Osteocyte (in vitro differentiated cells): Measurements from ENCODE around the gene CCR7. TPM values are rescaled to one million over a fixed set of nuclear protein-coding genes. Genes with fewer than 3 reads are reported as not detected.

Source experiments
- DNase-seq: peaks from one replicate; pipeline ENCODE4 v3.0.0; 2021; ENCODE audit warnings: mixed read lengths; ENCODE audit not compliant: unreplicated experiment; ENCODE audit errors: extremely low spot score
- H3K27ac Mint-ChIP-seq: one replicate; pipeline ENCODE4 v1.8.0; 2021; ENCODE audit warnings: mild to moderate bottlenecking, mixed read lengths; ENCODE audit not compliant: unreplicated experiment
- H3K27me3 Mint-ChIP-seq: one replicate; pipeline ENCODE4 v1.8.0; 2021; ENCODE audit warnings: mixed read lengths; ENCODE audit not compliant: unreplicated experiment
- H3K36me3 Mint-ChIP-seq: one replicate; pipeline ENCODE4 v1.8.0; 2021; ENCODE audit warnings: mixed read lengths; ENCODE audit not compliant: unreplicated experiment
- H3K4me1 Mint-ChIP-seq: one replicate; pipeline ENCODE4 v1.8.0; 2021; ENCODE audit warnings: mixed read lengths; ENCODE audit not compliant: unreplicated experiment
- H3K4me3 Mint-ChIP-seq: one replicate; pipeline ENCODE4 v1.8.0; 2021; ENCODE audit warnings: mild to moderate bottlenecking, moderate library complexity, mixed read lengths; ENCODE audit not compliant: unreplicated experiment
- H3K9me3 Mint-ChIP-seq: one replicate; pipeline ENCODE4 v1.8.0; 2021; ENCODE audit warnings: mixed read lengths; ENCODE audit not compliant: unreplicated experiment
- total RNA-seq: library from RNA; stranded (reverse); gene quantifications from 2 replicates; pipeline ENCODE4 v1.2.1, GENCODE V29; 2021
- TF ChIP-seq, protein P1 (sequence below): fragments of 200-600 bp; sonication (generic); IDR thresholded peaks from 2 replicates; pipeline ENCODE4 v1.5.0; 2021; ENCODE audit warnings: antibody characterized with exemption, mild to moderate bottlenecking, moderate library complexity

Gene CCR7
- total RNA-seq, 1 donor from 2014 or later: not detected

DNA sequence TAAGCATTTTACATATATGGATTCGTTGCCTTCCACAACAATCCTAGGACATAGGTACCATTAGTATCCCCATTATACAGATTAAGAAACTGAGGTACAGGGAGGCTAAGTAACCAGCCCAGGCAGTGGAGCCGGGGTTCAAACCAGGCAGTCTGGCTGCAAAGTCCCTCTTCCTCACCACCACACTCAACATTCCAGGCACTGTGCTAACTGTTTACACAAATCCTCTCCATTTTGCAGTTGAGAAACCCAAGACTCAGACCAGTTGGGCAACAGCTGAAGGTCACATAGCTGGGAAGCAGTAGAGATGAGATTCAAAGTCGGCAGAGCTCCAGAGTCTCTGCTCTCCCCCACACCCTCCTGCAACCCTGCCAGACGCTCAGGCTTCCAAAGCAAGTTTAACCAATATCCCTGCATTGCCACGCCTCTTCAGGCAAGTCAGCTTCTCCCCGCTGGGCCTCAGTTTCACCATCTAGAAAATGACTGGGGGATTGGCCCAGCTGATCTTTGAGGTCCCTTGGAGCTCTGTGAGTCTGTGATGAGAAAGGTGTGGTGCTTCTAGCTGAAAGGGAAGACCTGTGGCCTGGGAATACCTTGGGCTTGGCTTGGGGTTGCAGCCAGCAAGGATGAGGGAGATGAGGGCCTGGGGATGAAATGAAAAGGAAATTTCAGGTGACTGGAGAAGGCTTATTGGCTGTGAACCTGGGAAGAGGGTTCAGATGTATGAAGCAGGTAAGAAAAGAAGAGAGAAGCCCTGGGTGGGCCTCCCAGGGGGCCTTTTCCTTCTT lies 14.0 kb downstream of the CCR7 start:
- Mint-ChIP-seq H3K4me3 (peak overlapping the region; percentile 8), H3K4me1 (peaks cover 88% of the 10 kb centered on the region), H3K27ac (peak overlapping the region; percentile 98)

DNA sequence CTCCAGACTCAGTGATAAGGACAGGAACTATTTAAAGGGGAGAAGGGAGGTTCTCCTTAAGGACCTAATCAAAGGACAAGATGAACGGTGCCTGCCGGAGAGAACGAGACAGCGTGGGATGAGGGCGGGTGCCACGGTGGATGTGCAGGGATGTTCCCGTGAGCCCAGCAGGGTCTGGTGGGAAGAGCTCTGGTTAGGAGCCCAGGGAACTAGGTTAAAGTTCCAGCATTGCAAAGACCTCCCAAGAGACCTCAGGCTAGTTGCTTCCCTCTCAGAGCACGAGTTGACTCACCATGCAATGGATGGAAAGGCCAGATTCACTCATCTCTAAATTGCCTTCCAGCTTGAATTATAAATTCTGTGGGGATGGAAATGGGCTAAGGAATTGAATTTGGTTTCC lies 14.7 kb downstream of the CCR7 start:
- Mint-ChIP-seq H3K27me3 (no peaks in the 10 kb centered on the region), H3K36me3 (peaks cover 3% of the 10 kb centered on the region), H3K9me3 (no peaks in the 10 kb centered on the region), H3K4me3 (peak overlapping the region; percentile 11), H3K27ac (peak overlapping the region; percentile 98), H3K4me1 (peaks cover 85% of the 10 kb centered on the region)
- TF ChIP-seq, protein P1, sequence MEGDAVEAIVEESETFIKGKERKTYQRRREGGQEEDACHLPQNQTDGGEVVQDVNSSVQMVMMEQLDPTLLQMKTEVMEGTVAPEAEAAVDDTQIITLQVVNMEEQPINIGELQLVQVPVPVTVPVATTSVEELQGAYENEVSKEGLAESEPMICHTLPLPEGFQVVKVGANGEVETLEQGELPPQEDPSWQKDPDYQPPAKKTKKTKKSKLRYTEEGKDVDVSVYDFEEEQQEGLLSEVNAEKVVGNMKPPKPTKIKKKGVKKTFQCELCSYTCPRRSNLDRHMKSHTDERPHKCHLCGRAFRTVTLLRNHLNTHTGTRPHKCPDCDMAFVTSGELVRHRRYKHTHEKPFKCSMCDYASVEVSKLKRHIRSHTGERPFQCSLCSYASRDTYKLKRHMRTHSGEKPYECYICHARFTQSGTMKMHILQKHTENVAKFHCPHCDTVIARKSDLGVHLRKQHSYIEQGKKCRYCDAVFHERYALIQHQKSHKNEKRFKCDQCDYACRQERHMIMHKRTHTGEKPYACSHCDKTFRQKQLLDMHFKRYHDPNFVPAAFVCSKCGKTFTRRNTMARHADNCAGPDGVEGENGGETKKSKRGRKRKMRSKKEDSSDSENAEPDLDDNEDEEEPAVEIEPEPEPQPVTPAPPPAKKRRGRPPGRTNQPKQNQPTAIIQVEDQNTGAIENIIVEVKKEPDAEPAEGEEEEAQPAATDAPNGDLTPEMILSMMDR: no peak
- no peak for DNase-seq

More for the DNA sequence above, 14.0 kb downstream of the CCR7 start:
- Mint-ChIP-seq H3K27me3 (no peaks in the 10 kb centered on the region), H3K36me3 (peaks cover 3% of the 10 kb centered on the region), H3K9me3 (no peaks in the 10 kb centered on the region)
- TF ChIP-seq, protein P1: no peak
- DNase-seq: peak; percentile 90

DNA sequence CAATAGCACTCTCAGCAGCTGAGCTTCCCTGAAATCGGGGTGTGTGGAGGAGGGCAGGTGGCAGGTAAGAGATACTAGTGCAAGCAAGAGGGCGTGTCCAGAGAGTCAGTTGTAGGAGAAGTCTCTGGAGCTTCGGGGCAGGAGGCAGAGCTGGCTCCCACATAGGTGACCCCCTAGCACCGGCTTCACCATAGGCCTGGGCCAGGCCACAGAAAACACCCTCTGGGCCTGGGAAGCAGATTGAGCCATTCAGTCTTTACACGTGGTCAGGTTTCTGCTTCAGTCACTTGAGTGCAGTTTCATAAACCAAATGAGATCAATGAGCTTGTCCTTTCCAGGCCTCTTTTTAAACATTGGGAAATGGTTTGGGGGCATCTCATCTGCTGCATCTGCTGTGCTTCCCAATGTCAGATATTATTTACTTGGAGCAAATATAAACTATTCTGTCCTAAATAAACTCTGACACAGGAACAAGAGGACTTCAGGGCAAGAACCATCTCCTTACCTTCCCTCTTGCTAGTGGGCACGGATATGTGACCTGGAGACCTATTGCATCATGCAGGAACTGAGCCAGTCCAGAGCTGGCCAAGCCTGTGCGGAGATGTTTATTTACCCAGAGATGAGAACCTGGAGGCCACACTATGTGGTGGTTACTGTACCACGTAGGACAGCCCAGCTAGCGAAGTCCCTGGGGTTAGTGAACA lies 16.1 kb downstream of the CCR7 start:
- no peaks in the 10 kb centered on the region for H3K36me3 Mint-ChIP-seq
- peak overlapping the region; percentile 22 for H3K4me3 Mint-ChIP-seq
- H3K27me3 Mint-ChIP-seq: no peaks in the 10 kb centered on the region
- peak; percentile 85 for DNase-seq
- peaks cover 82% of the 10 kb centered on the region for H3K4me1 Mint-ChIP-seq
- TF ChIP-seq, protein P1: no peak
- no peaks in the 10 kb centered on the region for H3K9me3 Mint-ChIP-seq
- peak overlapping the region; percentile 98 for H3K27ac Mint-ChIP-seq

DNA sequence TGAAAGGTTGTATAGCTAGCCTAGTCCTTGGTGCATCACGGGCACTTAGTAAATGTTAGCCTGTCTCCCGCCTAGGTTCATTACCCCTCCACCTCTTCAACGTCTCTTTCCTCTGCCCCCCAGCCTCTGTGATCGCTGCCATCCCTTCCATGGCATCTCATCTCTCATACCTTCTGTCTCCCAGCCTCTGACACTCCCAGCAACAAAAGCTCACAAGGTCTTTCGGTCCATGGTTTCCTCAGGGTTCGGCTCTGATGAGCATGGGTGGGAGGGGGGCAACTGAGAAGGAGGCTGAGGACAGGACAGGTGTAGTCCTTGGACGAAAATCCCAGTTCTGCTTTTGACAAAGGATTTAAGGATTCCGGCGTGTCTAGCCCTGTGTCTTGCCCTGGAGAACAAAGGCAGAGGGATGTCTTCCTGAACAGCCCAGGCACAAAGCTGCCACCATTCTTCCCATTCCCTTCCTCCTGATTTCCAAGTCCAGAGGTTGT lies 16.7 kb downstream of the CCR7 start:
- Mint-ChIP-seq H3K27ac (peak overlapping the region; percentile 98), H3K4me3 (no peak overlapping the region), H3K27me3 (no peaks in the 10 kb centered on the region), H3K36me3 (no peaks in the 10 kb centered on the region), H3K4me1 (peaks cover 82% of the 10 kb centered on the region), H3K9me3 (no peaks in the 10 kb centered on the region)
- DNase-seq: no peak
- TF ChIP-seq, protein P1: no peak
